ENCODE data around the gene CRELD1. TPM values are rescaled to one million over a fixed set of nuclear protein-coding genes. Genes with fewer than 3 reads are reported as not detected.
A peak's percentile ranks its signal among the peaks of the same experiment; 100 is the strongest.

The CRELD1 gene
- total and polyA plus RNA-seq, 2 of the 13 experiments (the other 11 are each of a cell fraction or from before 2014, with no cell fraction given), result 27.1 to 61.9 TPM

DNA sequence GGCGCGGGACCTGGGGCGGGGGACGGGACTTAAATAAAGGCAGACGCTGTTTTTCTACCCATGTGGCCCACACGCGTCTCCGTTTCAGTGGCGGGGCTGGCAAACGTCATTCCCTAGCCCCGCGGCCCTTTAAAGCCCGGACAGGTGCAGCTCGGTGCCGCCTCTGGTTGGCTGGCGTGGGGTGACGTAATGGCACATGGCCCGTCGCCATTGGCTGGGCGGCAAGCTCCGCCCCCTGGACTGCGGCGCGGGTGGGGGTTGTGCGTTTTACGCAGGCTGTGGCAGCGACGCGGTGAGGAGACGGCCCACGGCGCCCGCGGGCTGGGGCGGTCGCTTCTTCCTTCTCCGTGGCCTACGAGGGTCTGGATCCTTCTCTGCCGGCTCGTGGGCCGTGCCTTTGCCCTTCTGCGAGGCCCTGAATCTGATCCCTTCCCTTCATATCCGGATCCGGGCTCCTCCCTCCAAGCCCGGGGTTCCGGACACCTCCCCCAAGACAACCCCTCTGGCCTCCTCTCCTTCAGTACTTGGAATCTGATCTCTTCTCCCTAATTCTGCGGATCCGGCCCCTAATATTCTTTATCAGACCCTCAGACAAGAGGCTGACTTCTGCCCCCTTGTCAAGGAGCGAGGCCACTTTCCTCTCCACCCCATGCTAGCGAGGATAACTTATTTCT, at the start of gene CRELD1 (continued):
- TF ChIP-seq, protein P1, sequence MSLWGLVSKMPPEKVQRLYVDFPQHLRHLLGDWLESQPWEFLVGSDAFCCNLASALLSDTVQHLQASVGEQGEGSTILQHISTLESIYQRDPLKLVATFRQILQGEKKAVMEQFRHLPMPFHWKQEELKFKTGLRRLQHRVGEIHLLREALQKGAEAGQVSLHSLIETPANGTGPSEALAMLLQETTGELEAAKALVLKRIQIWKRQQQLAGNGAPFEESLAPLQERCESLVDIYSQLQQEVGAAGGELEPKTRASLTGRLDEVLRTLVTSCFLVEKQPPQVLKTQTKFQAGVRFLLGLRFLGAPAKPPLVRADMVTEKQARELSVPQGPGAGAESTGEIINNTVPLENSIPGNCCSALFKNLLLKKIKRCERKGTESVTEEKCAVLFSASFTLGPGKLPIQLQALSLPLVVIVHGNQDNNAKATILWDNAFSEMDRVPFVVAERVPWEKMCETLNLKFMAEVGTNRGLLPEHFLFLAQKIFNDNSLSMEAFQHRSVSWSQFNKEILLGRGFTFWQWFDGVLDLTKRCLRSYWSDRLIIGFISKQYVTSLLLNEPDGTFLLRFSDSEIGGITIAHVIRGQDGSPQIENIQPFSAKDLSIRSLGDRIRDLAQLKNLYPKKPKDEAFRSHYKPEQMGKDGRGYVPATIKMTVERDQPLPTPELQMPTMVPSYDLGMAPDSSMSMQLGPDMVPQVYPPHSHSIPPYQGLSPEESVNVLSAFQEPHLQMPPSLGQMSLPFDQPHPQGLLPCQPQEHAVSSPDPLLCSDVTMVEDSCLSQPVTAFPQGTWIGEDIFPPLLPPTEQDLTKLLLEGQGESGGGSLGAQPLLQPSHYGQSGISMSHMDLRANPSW (CRISPR knock-in tag; IDR thresholded peaks at IDR 0.05; ENCODE audit: borderline replicate concordance), result no peak
- TF ChIP-seq, protein P2, sequence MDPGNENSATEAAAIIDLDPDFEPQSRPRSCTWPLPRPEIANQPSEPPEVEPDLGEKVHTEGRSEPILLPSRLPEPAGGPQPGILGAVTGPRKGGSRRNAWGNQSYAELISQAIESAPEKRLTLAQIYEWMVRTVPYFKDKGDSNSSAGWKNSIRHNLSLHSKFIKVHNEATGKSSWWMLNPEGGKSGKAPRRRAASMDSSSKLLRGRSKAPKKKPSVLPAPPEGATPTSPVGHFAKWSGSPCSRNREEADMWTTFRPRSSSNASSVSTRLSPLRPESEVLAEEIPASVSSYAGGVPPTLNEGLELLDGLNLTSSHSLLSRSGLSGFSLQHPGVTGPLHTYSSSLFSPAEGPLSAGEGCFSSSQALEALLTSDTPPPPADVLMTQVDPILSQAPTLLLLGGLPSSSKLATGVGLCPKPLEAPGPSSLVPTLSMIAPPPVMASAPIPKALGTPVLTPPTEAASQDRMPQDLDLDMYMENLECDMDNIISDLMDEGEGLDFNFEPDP (CRISPR knock-in tag; conservative IDR thresholded peaks at IDR 0.05), result no peak
- TF ChIP-seq ZC3H13 (CRISPR knock-in tag; IDR thresholded peaks at IDR 0.05) (0 out of 2 replicates have a peak, but pooled peaks have one; percentile 23), ZNF232 (CRISPR knock-in tag; IDR thresholded peaks at IDR 0.05; ENCODE audit: borderline replicate concordance) (peak; percentile 88; the same call in 1 of the 2 replicates), GFI1 (CRISPR knock-in tag; IDR thresholded peaks at IDR 0.05; ENCODE audit: borderline replicate concordance) (0 out of 2 replicates have a peak, but pooled peaks have one; percentile 40), ZNF329 (CRISPR knock-in tag; IDR thresholded peaks at IDR 0.05; ENCODE audit: low read depth) (0 out of 2 replicates have a peak, but pooled peaks have one; percentile 70), NFATC3 (CRISPR knock-in tag; IDR thresholded peaks at IDR 0.05) (no peak), ZNF260 (CRISPR knock-in tag; IDR thresholded peaks at IDR 0.05; ENCODE audit: borderline replicate concordance, low read depth) (no peak), PHF5A (CRISPR knock-in tag; IDR thresholded peaks at IDR 0.05; ENCODE audit: low read depth, unreplicated experiment) (peak; percentile 49), GATAD1 (CRISPR knock-in tag; IDR thresholded peaks at IDR 0.05) (peak; percentile 77), ZNF274 (CRISPR knock-in tag; IDR thresholded peaks at IDR 0.05) (no peak), ADNP (CRISPR knock-in tag; IDR thresholded peaks at IDR 0.05) (no peak), ZNF550 (CRISPR knock-in tag; IDR thresholded peaks at IDR 0.05; ENCODE audit: borderline replicate concordance) (no peak), ZNF607 (CRISPR knock-in tag; IDR thresholded peaks at IDR 0.05; ENCODE audit: borderline replicate concordance) (peak; percentile 46), NFE2 (CRISPR knock-in tag; IDR thresholded peaks at IDR 0.05) (no peak), LCORL (IDR thresholded peaks at IDR 0.05) (no peak), LCORL (CRISPR knock-in tag; IDR thresholded peaks at IDR 0.05) (0 out of 2 replicates have a peak, but pooled peaks have one; percentile 41)
- TF ChIP-seq, protein P3, sequence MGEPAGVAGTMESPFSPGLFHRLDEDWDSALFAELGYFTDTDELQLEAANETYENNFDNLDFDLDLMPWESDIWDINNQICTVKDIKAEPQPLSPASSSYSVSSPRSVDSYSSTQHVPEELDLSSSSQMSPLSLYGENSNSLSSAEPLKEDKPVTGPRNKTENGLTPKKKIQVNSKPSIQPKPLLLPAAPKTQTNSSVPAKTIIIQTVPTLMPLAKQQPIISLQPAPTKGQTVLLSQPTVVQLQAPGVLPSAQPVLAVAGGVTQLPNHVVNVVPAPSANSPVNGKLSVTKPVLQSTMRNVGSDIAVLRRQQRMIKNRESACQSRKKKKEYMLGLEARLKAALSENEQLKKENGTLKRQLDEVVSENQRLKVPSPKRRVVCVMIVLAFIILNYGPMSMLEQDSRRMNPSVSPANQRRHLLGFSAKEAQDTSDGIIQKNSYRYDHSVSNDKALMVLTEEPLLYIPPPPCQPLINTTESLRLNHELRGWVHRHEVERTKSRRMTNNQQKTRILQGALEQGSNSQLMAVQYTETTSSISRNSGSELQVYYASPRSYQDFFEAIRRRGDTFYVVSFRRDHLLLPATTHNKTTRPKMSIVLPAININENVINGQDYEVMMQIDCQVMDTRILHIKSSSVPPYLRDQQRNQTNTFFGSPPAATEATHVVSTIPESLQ (CRISPR knock-in tag; conservative IDR thresholded peaks at IDR 0.05), result 0 out of 2 replicates have a peak, but pooled peaks have one; percentile 73
- TF ChIP-seq, protein P4, sequence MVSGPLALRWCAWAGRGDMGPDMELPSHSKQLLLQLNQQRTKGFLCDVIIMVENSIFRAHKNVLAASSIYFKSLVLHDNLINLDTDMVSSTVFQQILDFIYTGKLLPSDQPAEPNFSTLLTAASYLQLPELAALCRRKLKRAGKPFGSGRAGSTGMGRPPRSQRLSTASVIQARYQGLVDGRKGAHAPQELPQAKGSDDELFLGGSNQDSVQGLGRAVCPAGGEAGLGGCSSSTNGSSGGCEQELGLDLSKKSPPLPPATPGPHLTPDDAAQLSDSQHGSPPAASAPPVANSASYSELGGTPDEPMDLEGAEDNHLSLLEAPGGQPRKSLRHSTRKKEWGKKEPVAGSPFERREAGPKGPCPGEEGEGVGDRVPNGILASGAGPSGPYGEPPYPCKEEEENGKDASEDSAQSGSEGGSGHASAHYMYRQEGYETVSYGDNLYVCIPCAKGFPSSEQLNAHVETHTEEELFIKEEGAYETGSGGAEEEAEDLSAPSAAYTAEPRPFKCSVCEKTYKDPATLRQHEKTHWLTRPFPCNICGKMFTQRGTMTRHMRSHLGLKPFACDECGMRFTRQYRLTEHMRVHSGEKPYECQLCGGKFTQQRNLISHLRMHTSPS (CRISPR knock-in tag; IDR thresholded peaks at IDR 0.05; ENCODE audit: low read depth), result no peak
- TF ChIP-seq, protein P5, sequence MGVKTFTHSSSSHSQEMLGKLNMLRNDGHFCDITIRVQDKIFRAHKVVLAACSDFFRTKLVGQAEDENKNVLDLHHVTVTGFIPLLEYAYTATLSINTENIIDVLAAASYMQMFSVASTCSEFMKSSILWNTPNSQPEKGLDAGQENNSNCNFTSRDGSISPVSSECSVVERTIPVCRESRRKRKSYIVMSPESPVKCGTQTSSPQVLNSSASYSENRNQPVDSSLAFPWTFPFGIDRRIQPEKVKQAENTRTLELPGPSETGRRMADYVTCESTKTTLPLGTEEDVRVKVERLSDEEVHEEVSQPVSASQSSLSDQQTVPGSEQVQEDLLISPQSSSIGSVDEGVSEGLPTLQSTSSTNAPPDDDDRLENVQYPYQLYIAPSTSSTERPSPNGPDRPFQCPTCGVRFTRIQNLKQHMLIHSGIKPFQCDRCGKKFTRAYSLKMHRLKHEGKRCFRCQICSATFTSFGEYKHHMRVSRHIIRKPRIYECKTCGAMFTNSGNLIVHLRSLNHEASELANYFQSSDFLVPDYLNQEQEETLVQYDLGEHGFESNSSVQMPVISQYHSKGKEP (CRISPR knock-in tag; IDR thresholded peaks at IDR 0.05), result no peak
